K562 (cell line): ENCODE data around the gene TSEN54. TPM values are rescaled to one million over a fixed set of nuclear protein-coding genes. Genes with fewer than 3 reads are reported as not detected.

Experiments used
- CBX2 ChIP-seq: fragments of 200-600 bp; sonication (generic); IDR thresholded peaks from one replicate; pipeline ENCODE4 v1.6.1; 2012; ENCODE audit warnings: mild to moderate bottlenecking, low read length, inconsistent platforms; ENCODE audit not compliant: insufficient read depth, poor library complexity, severe bottlenecking
- E2F3 ChIP-seq: fragments of 250-450 bp; sonication (Bioruptor Pico); IDR thresholded peaks from 2 replicates; pipeline ENCODE4 v1.4.0; 2020; ENCODE audit warnings: mild to moderate bottlenecking
- ELF2 ChIP-seq: fragments of 250-450 bp; sonication (Bioruptor Pico); IDR thresholded peaks from 2 replicates; pipeline ENCODE4 v1.5.0; 2021; ENCODE audit warnings: mild to moderate bottlenecking
- FOSL1 ChIP-seq: fragments of 200-800 bp; sonication (Bioruptor generic); conservative IDR thresholded peaks from 2 replicates; pipeline ENCODE4 v1.6.1; 2016; ENCODE audit warnings: missing genetic modification characterization, missing compliant biosample characterization
- FOXO4 ChIP-seq: fragments of 450-650 bp; formaldehyde crosslinking; IDR thresholded peaks from 2 replicates; pipeline ENCODE4 v1.4.0; 2020; ENCODE audit warnings: mild to moderate bottlenecking, moderate library complexity
- HMBOX1 ChIP-seq: sonication (generic); IDR thresholded peaks from 2 replicates; pipeline ENCODE4 v1.6.1; 2016
- JUN ChIP-seq, 2 experiments: sonication (generic) in 1 of 2; formaldehyde crosslinking in 1 of 2; IDR thresholded peaks; 2 replicates each; pipeline versions ENCODE4 v1.6.1 to v1.8.0; 2012 to 2022; ENCODE audit warnings: borderline replicate concordance in 2 of 2, mild to moderate bottlenecking in 2 of 2, improper control_type of control experiment in 1 of 2, low read depth in 1 of 2, low read length in 1 of 2, missing genetic modification reagents in 1 of 2
- KDM2B ChIP-seq: fragments of 250-450 bp; sonication (Bioruptor Pico); IDR thresholded peaks from 2 replicates; pipeline ENCODE4 v1.8.0; 2021; ENCODE audit warnings: mild to moderate bottlenecking, moderate library complexity
- KDM4B ChIP-seq, 2 experiments: fragments of 450-650 bp in 1 of 2; sonication (generic) in 1 of 2; IDR thresholded peaks; 2 replicates each; pipeline ENCODE4 v1.6.1; 2016 to 2017; ENCODE audit warnings: borderline replicate concordance in 2 of 2, antibody characterized with exemption in 1 of 2, low read depth in 1 of 2, mild to moderate bottlenecking in 1 of 2
- MYC ChIP-seq, 2 experiments: fragments of 250-450 bp in 1 of 2; sonication (Bioruptor Pico) in 1 of 2; IDR thresholded peaks; 2 replicates each; pipeline versions ENCODE4 v1.5.1 to v1.6.1; 2012 to 2021; ENCODE audit warnings: low read depth in 2 of 2, borderline replicate concordance in 1 of 2, improper control_type of control experiment in 1 of 2, low read length in 1 of 2, mild to moderate bottlenecking in 1 of 2, moderate library complexity in 1 of 2
- MYNN ChIP-seq, 2 experiments: sonication (generic); formaldehyde crosslinking in 1 of 2; IDR thresholded peaks; 2 replicates each; pipeline versions ENCODE4 v1.5.0 to v1.6.1; 2016 to 2020; ENCODE audit warnings: antibody characterized with exemption in 1 of 2, missing genetic modification reagents in 1 of 2
- NFIC ChIP-seq: fragments of 450-650 bp; IDR thresholded peaks from 2 replicates; pipeline ENCODE4 v1.6.1; 2017; ENCODE audit warnings: mild to moderate bottlenecking, inconsistent platforms
- PURB ChIP-seq: sonication (generic); formaldehyde crosslinking; IDR thresholded peaks from 2 replicates; pipeline ENCODE4 v1.9.0; 2021; ENCODE audit warnings: low read depth, mild to moderate bottlenecking, missing genetic modification reagents
- RAD21 ChIP-seq, 2 experiments: fragments of 250-450 bp in 1 of 2; fragments of 450-650 bp in 1 of 2; sonication (Bioruptor Pico) in 1 of 2; formaldehyde crosslinking in 1 of 2; IDR thresholded peaks in 1 of 2; conservative IDR thresholded peaks in 1 of 2; 2 replicates each; pipeline versions ENCODE4 v1.4.0 to v1.8.0; 2020 to 2022; ENCODE audit warnings: mild to moderate bottlenecking in 2 of 2, moderate library complexity in 1 of 2
- RBFOX2 ChIP-seq: fragments of 200-400 bp; formaldehyde crosslinking; IDR thresholded peaks from 2 replicates; pipeline ENCODE4 v1.6.1; 2017; ENCODE audit warnings: low read depth, mild to moderate bottlenecking, low read length, moderate library complexity
- RBM34 ChIP-seq: fragments of 200-400 bp; formaldehyde crosslinking; IDR thresholded peaks from 2 replicates; pipeline ENCODE4 v1.6.1; 2018; ENCODE audit warnings: low read length, borderline replicate concordance; ENCODE audit not compliant: insufficient read depth
- RUNX1 ChIP-seq: sonication (generic); IDR thresholded peaks from 2 replicates; pipeline ENCODE4 v1.6.1; 2016; ENCODE audit warnings: antibody characterized with exemption, low read depth
- TAF15 ChIP-seq: fragments of 200-400 bp; formaldehyde crosslinking; IDR thresholded peaks from 2 replicates; pipeline ENCODE4 v1.6.1; 2017; ENCODE audit warnings: mild to moderate bottlenecking, low read depth, low read length, moderate library complexity
- TFE3 ChIP-seq: fragments of 450-650 bp; formaldehyde crosslinking; IDR thresholded peaks from 2 replicates; pipeline ENCODE4 v1.4.0; 2020; ENCODE audit warnings: mild to moderate bottlenecking, mixed read lengths
- VEZF1 ChIP-seq: fragments of 200-800 bp; sonication (Bioruptor generic); IDR thresholded peaks from 2 replicates; pipeline ENCODE4 v1.6.1; 2017; ENCODE audit warnings: missing genetic modification characterization, missing compliant biosample characterization
- ZEB2 ChIP-seq: fragments of 450-650 bp; IDR thresholded peaks from 2 replicates; pipeline ENCODE4 v1.6.1; 2016
- polyA plus RNA-seq, 8 experiments: library from polyadenylated mRNA; depleted of rRNA in 4 of 8; stranded (reverse) in 5 of 8; unstranded in 3 of 8; fragments of >200 nt; fragmentation: Nextera tagmentation in 2 of 8; fragmentation: Illumina TruSeq in 1 of 8; extraction: Ambion mirVana in 2 of 8; extraction: Trizol in 1 of 8; gene quantifications; 2 replicates each; pipeline versions ENCODE4 v1.2.1 to v1.2.3, GENCODE V29; 2011 to 2014; ENCODE audit warnings: inconsistent platforms in 1 of 8, missing spikeins in 1 of 8
- total RNA-seq, 7 experiments: library from RNA; depleted of rRNA in 6 of 7; stranded (reverse); fragments of >200 nt in 6 of 7; fragmentation: Illumina TruSeq in 2 of 7; extraction: Trizol in 2 of 7; gene quantifications; 2 replicates each; pipeline versions ENCODE4 v1.2.1 to v1.2.3, GENCODE V29; 2011 to 2021; ENCODE audit warnings: low replicate concordance in 1 of 7

The TSEN54 gene
- total and polyA plus RNA-seq, 9 of the 15 experiments (the other 6 are each of a cell fraction or from before 2014, with no cell fraction given), result 5.9 to 64.3 (median 48.9) TPM

- no peak for TF ChIP-seq FOXO4
- TF ChIP-seq KDM2B, result no peak
- peak; percentile 66 for TF ChIP-seq NFIC
- peak; percentile 71; the same call in 1 of the 2 replicates for TF ChIP-seq JUN (IDR thresholded peaks at IDR 0.05; ENCODE audit: borderline replicate concordance, low read depth, low read length)
- no peak for TF ChIP-seq JUN (CRISPR knock-in tag; IDR thresholded peaks at IDR 0.05; ENCODE audit: borderline replicate concordance)
- TF ChIP-seq TAF15, result no peak
- TF ChIP-seq KDM4B (IDR thresholded peaks at IDR 0.05; ENCODE audit: borderline replicate concordance in 2 of 2, low read depth in 1 of 2), result no peak
- no peak for TF ChIP-seq E2F3 (CRISPR knock-in tag)
- no peak for TF ChIP-seq TFE3
- no peak for TF ChIP-seq RBFOX2
- 0 out of 2 replicates have a peak, but pooled peaks have one; percentile 16 for TF ChIP-seq MYNN (IDR thresholded peaks at IDR 0.05)
- TF ChIP-seq MYNN (CRISPR knock-in tag; IDR thresholded peaks at IDR 0.05), result no peak
- TF ChIP-seq VEZF1 (CRISPR knock-in tag), result peak; percentile 43; the same call in 1 of the 2 replicates
- TF ChIP-seq MYC (IDR thresholded peaks at IDR 0.05; ENCODE audit: low read depth, low read length), result 0 out of 2 replicates have a peak, but pooled peaks have one; percentile 9
- TF ChIP-seq MYC (CRISPR knock-in tag; IDR thresholded peaks at IDR 0.05; ENCODE audit: borderline replicate concordance, low read depth), result no peak
- no peak for TF ChIP-seq CBX2
- TF ChIP-seq FOSL1 (tag), result peak; percentile 92
- no peak for TF ChIP-seq RBM34
- TF ChIP-seq ZEB2, result no peak
- TF ChIP-seq ELF2 (CRISPR knock-in tag), result no peak
- no peak for TF ChIP-seq PURB (CRISPR knock-in tag)
- TF ChIP-seq RAD21 (CRISPR knock-in tag; conservative IDR thresholded peaks at IDR 0.05 in 1 of 2, IDR thresholded peaks at IDR 0.05 in 1 of 2), result no peak
- TF ChIP-seq RUNX1, result no peak
- no peak for TF ChIP-seq HMBOX1
Measured at GRCh38 chr17:75557075-75557851, 40.9 kb downstream of the TSEN54 start (continued).
